Sigmoid colon (tissue), 4 donors: ENCODE data around the gene MTUS2.

ENCODE experiments used
- CTCF ChIP-seq, 4 experiments: fragments of 450-650 bp in 3 of 4; fragments of 200-600 bp in 1 of 4; IDR thresholded peaks; one replicate each; pipeline ENCODE4 v1.5.1; 2016 to 2019; ENCODE audit warnings: antibody characterized with exemption in 4 of 4, mild to moderate bottlenecking in 3 of 4, moderate library complexity in 2 of 4
- EP300 ChIP-seq, 4 donors: sonication (generic); formaldehyde crosslinking; IDR thresholded peaks; one replicate each; pipeline ENCODE4 v1.6.1; 2017; ENCODE audit warnings: antibody characterized with exemption in 4 of 4
- POLR2A ChIP-seq, 2 donors: fragments of 450-650 bp; IDR thresholded peaks; one replicate each; pipeline ENCODE4 v1.6.1; 2016; ENCODE audit warnings: antibody characterized with exemption in 2 of 2, mild to moderate bottlenecking in 2 of 2, moderate library complexity in 2 of 2

GRCh38 chr13:28822151-28822550 lies 2.0 kb downstream of the MTUS2 start:
- TF ChIP-seq POLR2A (IDR thresholded peaks at IDR 0.05) (no peak), CTCF (IDR thresholded peaks at IDR 0.05) (no peak), EP300 (IDR thresholded peaks at IDR 0.05) (no peak)
